HCT116 (cell line): ENCODE measurements around the gene NTSR1. TPM values are rescaled to one million over a fixed set of nuclear protein-coding genes. Genes with fewer than 3 reads are reported as not detected.
A peak's percentile ranks its signal among the peaks of the same experiment; 100 is the strongest.

Source experiments
- ATAC-seq: fragments of 200-7000 bp; cut with Tn5 transposase; 2 replicates; pipeline ENCODE4 v1.9.1; 2020; ENCODE audit warnings: mild to moderate bottlenecking, moderate library complexity
- BruUV-seq: library from RNA; stranded (reverse); fragments of 400-500 nt; replicated peaks from 2 replicates; lab custom pipeline; 2021; lab: Mats Ljungman, UMichigan
- CTCF ChIA-PET: fragments of 300-600 bp; sonication (Branson Sonifier 250); formaldehyde crosslinking; loops from one replicate; lab custom pipeline; 2021; ENCODE audit warnings: antibody characterized with exemption; lab: Charles Lee
- POLR2A ChIA-PET: fragments of 300-600, 350-600 bp; sonication (Branson Sonifier 250); formaldehyde crosslinking; loops from one replicate; lab custom pipeline; 2021; ENCODE audit warnings: antibody characterized with exemption; lab: Charles Lee
- RAD21 ChIA-PET, 2 experiments: fragments of 300-600 bp; sonication (Branson Sonifier 250); formaldehyde crosslinking; loops; one replicate each; lab custom pipeline; 2023; ENCODE audit warnings: low total read pairs in 2 of 2; ENCODE audit not compliant: uncharacterized antibody in 2 of 2, unreplicated experiment in 2 of 2, low non-redundant PET in 1 of 2; lab: Charles Lee
- DNase-seq: peaks from one replicate; pipeline ENCODE4 v3.0.0-alpha.2; 2010; ENCODE audit warnings: low read depth, low spot score
- H2AFZ ChIP-seq: fragments of 200-600 bp; shearing (Covaris generic), sonication (generic); 2 replicates; pipeline ENCODE4 v1.6.1; 2017; ENCODE audit warnings: low read depth, mixed run types, mixed read lengths, antibody characterized with exemption, low read length; ENCODE audit not compliant: poor library complexity, severe bottlenecking
- H3K27ac ChIP-seq: 2 replicates; pipeline ENCODE4 v1.5.1; 2012; ENCODE audit warnings: low read depth, low read length
- H3K27me3 ChIP-seq: fragments of 200-600 bp; sonication (generic); 2 replicates; pipeline ENCODE4 v1.6.1; 2016; ENCODE audit warnings: mixed run types, low read length, mixed read lengths; ENCODE audit not compliant: insufficient read depth
- H3K36me3 ChIP-seq, 2 experiments: fragments of 200-500 bp in 1 of 2; fragments of 200-600 bp in 1 of 2; sonication (Bioruptor generic) in 1 of 2; sonication (generic) in 1 of 2; 2 replicates each; pipeline versions ENCODE4 v1.5.1 to v1.6.1; 2014 to 2016; ENCODE audit warnings: low read length in 2 of 2, inconsistent platforms in 1 of 2, mixed read lengths in 1 of 2, mixed run types in 1 of 2; ENCODE audit not compliant: insufficient read depth in 2 of 2, control insufficient read depth in 1 of 2
- H3K4me1 ChIP-seq, 2 experiments: fragments of 200-600 bp in 1 of 2; sonication (generic) in 1 of 2; 2 replicates each; pipeline versions ENCODE4 v1.5.1 to v1.6.1; 2012 to 2017; ENCODE audit warnings: low read length in 2 of 2, inconsistent platforms in 1 of 2, mild to moderate bottlenecking in 1 of 2, mixed read lengths in 1 of 2, mixed run types in 1 of 2, moderate library complexity in 1 of 2; ENCODE audit not compliant: insufficient read depth in 2 of 2, control insufficient read depth in 1 of 2
- H3K4me2 ChIP-seq: fragments of 200-600 bp; sonication (generic); 2 replicates; pipeline ENCODE4 v1.6.1; 2017; ENCODE audit warnings: mixed run types, low read length, mixed read lengths
- H3K4me3 ChIP-seq, 2 experiments: fragments of 200-600 bp in 1 of 2; sonication (generic) in 1 of 2; replicated peaks in 1 of 2; 2 replicates each; pipeline ENCODE4 v1.5.1; 2011 to 2016; ENCODE audit warnings: low read length in 2 of 2, control low read depth in 1 of 2, low read depth in 1 of 2, mild to moderate bottlenecking in 1 of 2, mixed read lengths in 1 of 2, mixed run types in 1 of 2
- H3K79me2 ChIP-seq: fragments of 200-600 bp; sonication (generic); 2 replicates; pipeline ENCODE4 v1.6.1; 2017; ENCODE audit warnings: mild to moderate bottlenecking, mixed run types, low read length, moderate library complexity, mixed read lengths; ENCODE audit not compliant: insufficient read depth
- H3K9ac ChIP-seq: fragments of 200-600 bp; sonication (generic); 2 replicates; pipeline ENCODE4 v1.6.1; 2016; ENCODE audit warnings: low read length, mixed read lengths
- H3K9me2 ChIP-seq: fragments of 200-600 bp; sonication (generic), shearing (Covaris generic); 2 replicates; pipeline ENCODE4 v1.6.1; 2017; ENCODE audit warnings: mixed run types, mild to moderate bottlenecking, moderate library complexity; ENCODE audit not compliant: insufficient read depth
- H3K9me3 ChIP-seq, 2 experiments: fragments of 200-500 bp in 1 of 2; fragments of 200-600 bp in 1 of 2; sonication (Bioruptor generic) in 1 of 2; sonication (generic) in 1 of 2; 2 replicates each; pipeline ENCODE4 v1.6.1; 2014 to 2017; ENCODE audit warnings: low read length in 2 of 2, mixed read lengths in 2 of 2, inconsistent platforms in 1 of 2, low read depth in 1 of 2, mild to moderate bottlenecking in 1 of 2, mixed run types in 1 of 2, moderate library complexity in 1 of 2; ENCODE audit not compliant: control insufficient read depth in 1 of 2, insufficient read depth in 1 of 2
- H4K20me1 ChIP-seq: fragments of 200-600 bp; sonication (generic), shearing (Covaris generic); 2 replicates; pipeline ENCODE4 v1.6.1; 2017; ENCODE audit warnings: mixed run types, mild to moderate bottlenecking, moderate library complexity; ENCODE audit not compliant: insufficient read depth
- CBX3 ChIP-seq: IDR thresholded peaks from 2 replicates; pipeline ENCODE4 v1.6.1; 2012; ENCODE audit warnings: low read depth
- EGR1 ChIP-seq: IDR thresholded peaks from 2 replicates; pipeline ENCODE4 v1.6.1; 2012; ENCODE audit warnings: low read depth
- EZH2 ChIP-seq: fragments of 200-600 bp; sonication (generic); IDR thresholded peaks from 2 replicates; pipeline ENCODE4 v1.6.1; 2017; ENCODE audit warnings: antibody characterized with exemption, mixed run types
- EZH2phosphoT487 ChIP-seq: fragments of 200-600 bp; IDR thresholded peaks from 2 replicates; pipeline ENCODE4 v1.6.1; 2018; ENCODE audit warnings: antibody characterized with exemption, borderline replicate concordance
- POLR2AphosphoS5 ChIP-seq: IDR thresholded peaks from 2 replicates; pipeline ENCODE4 v1.6.1; 2011; ENCODE audit warnings: mild to moderate bottlenecking, low read depth, low read length, moderate library complexity
- RAD21 ChIP-seq: IDR thresholded peaks from 2 replicates; pipeline ENCODE4 v1.6.1; 2012; ENCODE audit warnings: low read depth, mild to moderate bottlenecking
- SRF ChIP-seq: IDR thresholded peaks from 2 replicates; pipeline ENCODE4 v1.6.1; 2012; ENCODE audit warnings: low read depth
- TCF7L2 ChIP-seq: IDR thresholded peaks from 2 replicates; pipeline ENCODE4 v1.7.0; 2011; ENCODE audit warnings: borderline replicate concordance, inconsistent platforms; ENCODE audit not compliant: insufficient read depth, insufficient read length; ENCODE audit errors: extremely low read depth
- ZFX ChIP-seq: fragments of 450-650 bp; IDR thresholded peaks from 2 replicates; pipeline ENCODE4 v1.6.1; 2017
- ZNF274 ChIP-seq: fragments of 200-500 bp; sonication (Bioruptor generic); IDR thresholded peaks from 2 replicates; pipeline ENCODE4 v1.6.1; 2014; ENCODE audit warnings: mild to moderate bottlenecking, low read depth, low read length, inconsistent platforms
- intact Hi-C: fragments of 100-400 bp; cut with micrococcal nuclease; formaldehyde crosslinking; loops from 2 replicates; pipeline ENCODE4 v1.10.0; 2022
- total RNA-seq: library from RNA; stranded (reverse); gene quantifications from one replicate; pipeline ENCODE4 v1.2.1, GENCODE V29; 2021; ENCODE audit not compliant: unreplicated experiment

Gene NTSR1
- total RNA-seq, 1 experiment from 2014 or later = 187 TPM

GRCh38 chr20:62778058-62778457 lies 69.4 kb downstream of the NTSR1 start:
- no peak for ATAC-seq
- H3K9me3 ChIP-seq = no peaks in the 10 kb centered on the region
- no TSS peak for BruUV-seq
- H3K4me1 ChIP-seq = peaks cover 21 to 61% of the 10 kb centered on the region in 2 experiments; a peak in 3 of 4 replicates
- H2AFZ ChIP-seq = no peak overlapping the region
- no peak overlapping the region for H3K4me3 ChIP-seq
- H3K27me3 ChIP-seq = no peaks in the 10 kb centered on the region
- TF ChIP-seq TCF7L2 (no peak), SRF (no peak), ZFX (no peak), POLR2AphosphoS5 (no peak), CBX3 (no peak), EGR1 (no peak), EZH2 (no peak), RAD21 (no peak), ZNF274 (no peak), EZH2phosphoT487 (no peak)
- TF ChIP-seq, all 23 proteins: peak for 0
- no peak overlapping the region for H3K9ac ChIP-seq
- H3K4me2 ChIP-seq = no peak overlapping the region
- peaks cover 6% of the 10 kb centered on the region; the same call in 1 of the 2 replicates for H3K79me2 ChIP-seq
- ChIA-PET CTCF (no interaction called here), RAD21 (no interaction called here), POLR2A (no interaction called here)
- no peak for DNase-seq
- peak overlapping the region; percentile 85; the same call in 1 of the 2 replicates for H3K27ac ChIP-seq
- H3K36me3 ChIP-seq = no peaks in the 10 kb centered on the region
- intact Hi-C loops = no loop called here
- no peaks in the 10 kb centered on the region for H3K9me2 ChIP-seq
- no peaks in the 10 kb centered on the region for H4K20me1 ChIP-seq
